NT2/D1 (cell line): ENCODE results near the gene DAP3.

Experiments used
- YY1 ChIP-seq: IDR thresholded peaks from 2 replicates; pipeline ENCODE4 v1.6.1; 2011; ENCODE audit not compliant: insufficient read length, insufficient read depth
- ZNF274 ChIP-seq: IDR thresholded peaks from 2 replicates; pipeline ENCODE4 v1.6.1; 2011; ENCODE audit warnings: mild to moderate bottlenecking, low read depth, low read length

DNA sequence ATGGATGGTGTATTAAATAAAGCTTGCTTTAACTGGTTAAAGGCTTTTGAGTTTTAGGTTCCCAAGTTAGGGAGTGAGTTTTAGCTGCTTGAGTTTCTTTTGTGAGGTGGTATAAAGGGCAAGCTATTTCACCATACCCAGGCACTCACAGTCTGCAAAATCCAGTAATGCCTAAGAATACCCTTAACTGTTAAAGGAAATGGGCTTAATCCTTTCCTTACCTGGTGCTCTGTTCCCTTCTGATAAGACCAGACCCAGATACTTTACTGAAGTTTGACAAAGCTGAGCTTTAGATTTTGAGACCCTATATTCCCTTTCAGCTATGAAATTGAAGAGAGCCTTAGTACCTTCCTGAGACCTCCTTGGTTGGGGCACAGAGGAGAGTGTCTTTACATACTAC, 48.5 kb upstream of the DAP3 start:
- no peak for TF ChIP-seq YY1
- TF ChIP-seq ZNF274 = no peak
